Breast epithelium (tissue), 3 donors: ENCODE measurements around the gene SRRM3.

Experiments used
- CTCF ChIP-seq, 3 donors: fragments of 450-650 bp; IDR thresholded peaks; one replicate each; pipeline ENCODE4 v1.5.1; 2016 to 2017; ENCODE audit warnings: antibody characterized with exemption in 3 of 3, mild to moderate bottlenecking in 3 of 3, moderate library complexity in 3 of 3
- POLR2A ChIP-seq: fragments of 450-650 bp; IDR thresholded peaks from one replicate; pipeline ENCODE4 v1.6.1; 2016; ENCODE audit warnings: antibody characterized with exemption, mild to moderate bottlenecking, moderate library complexity
- POLR2AphosphoS5 ChIP-seq, 3 donors: sonication (generic); formaldehyde crosslinking; IDR thresholded peaks; one replicate each; pipeline ENCODE4 v1.6.1; 2017; ENCODE audit warnings: antibody characterized with exemption in 3 of 3

- TF ChIP-seq CTCF (IDR thresholded peaks at IDR 0.05) (no peak), POLR2A (no peak), POLR2AphosphoS5 (IDR thresholded peaks at IDR 0.05) (no peak)
Measured at GRCh38 chr7:76182225-76182960, 19.3 kb upstream of the SRRM3 start.
